ENCODE results near the gene BIK. TPM values are rescaled to one million over a fixed set of nuclear protein-coding genes. Genes with fewer than 3 reads are reported as not detected.

The BIK gene
- polyA plus RNA-seq, 1 experiment, result 0.09 TPM

GRCh38 chr22:43118953-43119458, 8.5 kb downstream of the BIK start:
- TF ChIP-seq, protein P1, sequence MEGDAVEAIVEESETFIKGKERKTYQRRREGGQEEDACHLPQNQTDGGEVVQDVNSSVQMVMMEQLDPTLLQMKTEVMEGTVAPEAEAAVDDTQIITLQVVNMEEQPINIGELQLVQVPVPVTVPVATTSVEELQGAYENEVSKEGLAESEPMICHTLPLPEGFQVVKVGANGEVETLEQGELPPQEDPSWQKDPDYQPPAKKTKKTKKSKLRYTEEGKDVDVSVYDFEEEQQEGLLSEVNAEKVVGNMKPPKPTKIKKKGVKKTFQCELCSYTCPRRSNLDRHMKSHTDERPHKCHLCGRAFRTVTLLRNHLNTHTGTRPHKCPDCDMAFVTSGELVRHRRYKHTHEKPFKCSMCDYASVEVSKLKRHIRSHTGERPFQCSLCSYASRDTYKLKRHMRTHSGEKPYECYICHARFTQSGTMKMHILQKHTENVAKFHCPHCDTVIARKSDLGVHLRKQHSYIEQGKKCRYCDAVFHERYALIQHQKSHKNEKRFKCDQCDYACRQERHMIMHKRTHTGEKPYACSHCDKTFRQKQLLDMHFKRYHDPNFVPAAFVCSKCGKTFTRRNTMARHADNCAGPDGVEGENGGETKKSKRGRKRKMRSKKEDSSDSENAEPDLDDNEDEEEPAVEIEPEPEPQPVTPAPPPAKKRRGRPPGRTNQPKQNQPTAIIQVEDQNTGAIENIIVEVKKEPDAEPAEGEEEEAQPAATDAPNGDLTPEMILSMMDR (IDR thresholded peaks at IDR 0.05; ENCODE audit: insufficient read depth, low read depth, low read length), result no peak
- H3K27me3 ChIP-seq (ENCODE audit: control insufficient read depth, insufficient read depth, low read length), result peaks cover 8% of the 10 kb centered on the region
- DNase-seq (ENCODE audit: low read depth), result no peak
- no peak overlapping the region for H3K4me3 ChIP-seq (ENCODE audit: low read depth, low read length)
- POLR2A ChIA-PET, result no interaction called here
- CTCF ChIA-PET, result no interaction called here
- no peaks in the 10 kb centered on the region for H3K36me3 ChIP-seq (ENCODE audit: control insufficient read depth, insufficient read depth, low read length)

DNA sequence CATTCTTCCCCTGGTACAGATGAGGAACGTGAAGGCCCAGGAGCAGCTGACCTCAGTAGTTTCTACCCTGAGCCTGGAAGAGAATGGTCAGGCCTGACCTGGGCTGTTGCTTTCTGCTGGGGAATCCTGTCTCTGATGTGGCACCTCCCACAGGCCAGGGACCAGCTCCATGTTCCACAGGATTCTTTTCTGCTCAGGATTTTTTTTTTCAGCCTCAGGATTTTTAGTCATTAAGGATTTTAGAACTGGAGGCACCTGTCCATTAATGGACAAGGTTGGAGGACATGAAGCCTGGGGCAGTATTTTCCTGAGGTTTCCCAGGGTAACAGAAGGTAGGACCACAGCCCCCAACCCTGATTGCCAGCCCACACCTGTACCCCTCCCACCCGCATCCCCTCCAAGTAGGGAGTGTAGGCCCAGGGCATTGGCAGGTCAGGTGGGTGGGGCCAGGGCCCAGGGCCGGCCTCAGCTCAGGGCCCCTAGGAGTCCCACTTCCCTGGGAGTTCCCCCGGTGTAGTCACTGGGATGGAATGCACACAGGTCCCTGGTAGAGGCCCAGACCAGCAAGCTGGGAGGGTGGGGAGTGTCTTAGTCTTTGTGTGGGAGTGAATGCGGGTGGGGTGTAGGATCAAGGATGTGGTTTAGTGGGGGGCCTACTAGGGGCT, 16.1 kb downstream of the BIK start:
- H3K4me3 ChIP-seq (ENCODE audit: low read depth, low read length), result no peak overlapping the region
- no peaks in the 10 kb centered on the region for H3K36me3 ChIP-seq (ENCODE audit: control insufficient read depth, insufficient read depth, low read length)
- TF ChIP-seq, protein P1 (IDR thresholded peaks at IDR 0.05; ENCODE audit: insufficient read depth, low read depth, low read length), result no peak
- H3K27me3 ChIP-seq (ENCODE audit: control insufficient read depth, insufficient read depth, low read length), result no peaks in the 10 kb centered on the region
- ChIA-PET POLR2A (interaction anchor here (0.6 kb wide), 1 partner anchor 252 kb away, joined by 3 read pairs; no protein-coding TSS in a partner anchor), CTCF (interaction anchor here (0.6 to 2.3 kb wide), 2 partner anchors 10 to 93 kb away, joined by 3 to 9 read pairs; no protein-coding TSS in a partner anchor)
- DNase-seq (ENCODE audit: low read depth), result peak; percentile 35

GRCh38 chr22:43127166-43127908, 16.8 kb downstream of the BIK start:
- DNase-seq (ENCODE audit: low read depth), result no peak
- Histone ChIP-seq H3K27me3 (ENCODE audit: control insufficient read depth, insufficient read depth, low read length) (no peaks in the 10 kb centered on the region), H3K36me3 (ENCODE audit: control insufficient read depth, insufficient read depth, low read length) (no peaks in the 10 kb centered on the region), H3K4me3 (ENCODE audit: low read depth, low read length) (no peak overlapping the region)
- ChIA-PET POLR2A (no interaction called here), CTCF (interaction anchor here (0.6 to 2.3 kb wide), 2 partner anchors 10 to 139 kb away, joined by 3 to 9 read pairs; no protein-coding TSS in a partner anchor)
- TF ChIP-seq, protein P1 (IDR thresholded peaks at IDR 0.05; ENCODE audit: insufficient read depth, low read depth, low read length), result no peak

DNA sequence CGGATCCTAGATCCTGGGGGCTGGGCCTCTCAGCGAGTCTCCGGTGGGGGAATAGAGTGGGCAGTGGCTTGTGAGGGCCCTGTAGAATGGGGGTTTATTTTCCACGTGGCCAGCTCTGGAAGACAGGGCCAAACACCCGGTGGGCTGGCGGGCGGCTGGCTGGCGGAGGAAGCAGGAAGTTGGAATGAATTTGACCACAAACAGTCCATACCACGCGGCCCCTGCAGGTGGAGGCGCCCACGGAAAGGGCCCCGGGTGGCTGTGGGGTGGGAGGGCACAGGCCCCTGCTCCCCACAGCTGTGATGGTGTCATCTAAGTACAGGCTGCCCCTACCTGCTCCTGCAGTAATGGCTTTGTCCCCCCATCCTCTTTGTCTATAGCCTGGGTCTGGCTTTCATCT, 17.6 kb downstream of the BIK start:
- no peak overlapping the region for H3K4me3 ChIP-seq (ENCODE audit: low read depth, low read length)
- H3K36me3 ChIP-seq (ENCODE audit: control insufficient read depth, insufficient read depth, low read length), result peaks cover 2% of the 10 kb centered on the region; the same call in 1 of the 2 replicates
- ChIA-PET POLR2A (no interaction called here), CTCF (interaction anchor here (0.6 to 2.3 kb wide), 2 partner anchors 9 to 138 kb away, joined by 3 to 9 read pairs; no protein-coding TSS in a partner anchor)
- no peaks in the 10 kb centered on the region for H3K27me3 ChIP-seq (ENCODE audit: control insufficient read depth, insufficient read depth, low read length)
- TF ChIP-seq, protein P1 (IDR thresholded peaks at IDR 0.05; ENCODE audit: insufficient read depth, low read depth, low read length), result no peak
- no peak for DNase-seq (ENCODE audit: low read depth)

- ChIA-PET CTCF (interaction anchor here (0.6 kb wide), 1 partner anchor 139 kb away, joined by 3 read pairs; no protein-coding TSS in a partner anchor), POLR2A (no interaction called here)
- no peak overlapping the region for H3K4me3 ChIP-seq (ENCODE audit: low read depth, low read length)
- H3K36me3 ChIP-seq (ENCODE audit: control insufficient read depth, insufficient read depth, low read length), result peaks cover 2% of the 10 kb centered on the region; the same call in 1 of the 2 replicates
- no peaks in the 10 kb centered on the region for H3K27me3 ChIP-seq (ENCODE audit: control insufficient read depth, insufficient read depth, low read length)
- TF ChIP-seq, protein P1 (IDR thresholded peaks at IDR 0.05; ENCODE audit: insufficient read depth, low read depth, low read length), result no peak
- no peak for DNase-seq (ENCODE audit: low read depth)
Observed at GRCh38 chr22:43128928-43129424, 18.4 kb downstream of the BIK start.
